Thyroid gland (tissue), 4 donors: ENCODE measurements around the gene CHRNB2. TPM values are rescaled to one million over a fixed set of nuclear protein-coding genes. Genes with fewer than 3 reads are reported as not detected.

ENCODE experiments used
- DNase-seq, 2 donors: peaks; one replicate each; pipeline ENCODE4 v3.0.0-alpha.2; 2019
- H3K27ac ChIP-seq, 3 donors: fragments of 200-600 bp; sonication (generic); 1 replicate in 2 of 3; 2 replicates in 1 of 3; pipeline ENCODE4 v1.5.1; 2016 to 2019; ENCODE audit warnings: mild to moderate bottlenecking in 1 of 3, moderate library complexity in 1 of 3
- H3K27me3 ChIP-seq: fragments of 200-600 bp; sonication (generic); one replicate; pipeline ENCODE4 v1.5.1; 2019
- H3K36me3 ChIP-seq, 2 donors: fragments of 200-600 bp; sonication (generic); one replicate each; pipeline ENCODE4 v1.5.1; 2016 to 2019
- H3K4me1 ChIP-seq, 2 donors: fragments of 200-600 bp; sonication (generic); one replicate each; pipeline ENCODE4 v1.5.1; 2017 to 2019
- H3K4me3 ChIP-seq, 3 donors: fragments of 200-600 bp; sonication (generic); replicated peaks in 1 of 3; 1 replicate in 2 of 3; 2 replicates in 1 of 3; pipeline ENCODE4 v1.5.1; 2016; ENCODE audit warnings: mild to moderate bottlenecking in 1 of 3
- H3K9me3 ChIP-seq: fragments of 200-600 bp; sonication (generic); one replicate; pipeline ENCODE4 v1.5.1; 2017
- CTCF ChIP-seq, 6 experiments: fragments of 200-600 bp in 3 of 6; fragments of 450-650 bp in 3 of 6; sonication (generic) in 3 of 6; IDR thresholded peaks; one replicate each; pipeline ENCODE4 v1.5.1; 2016 to 2019; ENCODE audit warnings: antibody characterized with exemption in 6 of 6, mild to moderate bottlenecking in 2 of 6, inconsistent platforms in 1 of 6, moderate library complexity in 1 of 6
- POLR2A ChIP-seq, 2 donors: fragments of 450-650 bp; IDR thresholded peaks; one replicate each; pipeline ENCODE4 v1.6.1; 2017; ENCODE audit warnings: antibody characterized with exemption in 2 of 2, mild to moderate bottlenecking in 2 of 2, moderate library complexity in 1 of 2
- WGBS, 2 donors: methylation state at CpG; one replicate each; pipeline ENCODE4 v1.1.5; 2017; 5-methylcytosine and 5-hydroxymethylcytosine counted together
- intact Hi-C: fragments of 100-400 bp; cut with DNase I; formaldehyde crosslinking; loops from one replicate; pipeline ENCODE4 v1.15.1; 2023
- total RNA-seq, 4 donors: library from RNA; depleted of rRNA; stranded (reverse); fragments of >200 nt; gene quantifications; one replicate each; pipeline ENCODE4 v1.2.3, GENCODE V29; 2016

Gene CHRNB2
- total RNA-seq, 4 donors from 2014 or later: 0.73 TPM; not detected in 3

DNA sequence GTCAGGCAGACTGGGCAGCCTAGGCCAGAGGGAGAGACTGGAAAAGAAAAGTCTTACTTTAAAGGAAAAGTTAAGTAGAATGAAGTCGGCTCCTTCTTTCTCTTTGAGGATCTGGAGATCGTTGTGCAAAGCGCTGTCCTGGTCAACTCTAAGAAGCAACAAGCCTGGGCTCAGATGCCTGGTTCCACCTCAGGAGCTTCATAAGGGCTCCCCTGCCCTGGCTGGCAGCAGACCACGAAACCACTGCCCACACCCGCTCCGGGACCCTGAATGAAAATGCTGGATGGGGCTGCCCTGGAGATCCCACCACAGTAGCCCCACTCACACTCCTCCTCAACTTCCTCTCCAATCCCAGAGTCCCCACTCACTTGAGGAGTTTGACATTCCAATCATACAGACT, 15.5 kb upstream of the CHRNB2 start:
- Histone ChIP-seq H3K4me1 (peaks cover 21 to 30% of the 10 kb centered on the region in 2 donors), H3K27me3 (no peaks in the 10 kb centered on the region), H3K36me3 (peaks cover 66 to 68% of the 10 kb centered on the region in 2 donors), H3K9me3 (no peaks in the 10 kb centered on the region), H3K4me3 (no peak overlapping the region), H3K27ac (peak overlapping the region in 2 of 3 donors; percentile 15 to 38)
- TF ChIP-seq POLR2A (IDR thresholded peaks at IDR 0.05) (no peak), CTCF (IDR thresholded peaks at IDR 0.05) (no peak)
- peak; percentile 57 to 62 for DNase-seq
- 38 to 48% methylated on average over 6 of the region's 6 CpGs for WGBS, 2 donors
- intact Hi-C loops: no loop called here

GRCh38 chr1:154553056-154554030, 14.2 kb upstream of the CHRNB2 start:
- Histone ChIP-seq H3K36me3 (peaks cover 66 to 68% of the 10 kb centered on the region in 2 donors), H3K27ac (no peak overlapping the region), H3K4me1 (peaks cover 28 to 36% of the 10 kb centered on the region in 2 donors), H3K27me3 (no peaks in the 10 kb centered on the region), H3K9me3 (no peaks in the 10 kb centered on the region), H3K4me3 (no peak overlapping the region)
- 73 to 82% methylated on average over 11 to 12 of the region's 12 CpGs for WGBS, 2 donors
- no peak for DNase-seq
- TF ChIP-seq POLR2A (IDR thresholded peaks at IDR 0.05) (no peak), CTCF (IDR thresholded peaks at IDR 0.05) (no peak)
- intact Hi-C loops: no loop called here

GRCh38 chr1:154556422-154556821, 11.2 kb upstream of the CHRNB2 start:
- H3K27ac ChIP-seq: peak overlapping the region in 1 of 3 donors; percentile 73
- TF ChIP-seq POLR2A (IDR thresholded peaks at IDR 0.05) (no peak), CTCF (IDR thresholded peaks at IDR 0.05) (no peak)
- DNase-seq: peak; percentile 57 to 62
- peaks cover 28 to 38% of the 10 kb centered on the region in 2 donors for H3K4me1 ChIP-seq
- peak overlapping the region in 2 of 3 donors; percentile 21 to 84 for H3K4me3 ChIP-seq
- H3K9me3 ChIP-seq: no peaks in the 10 kb centered on the region
- peaks cover 40 to 41% of the 10 kb centered on the region in 2 donors for H3K36me3 ChIP-seq
- H3K27me3 ChIP-seq: no peaks in the 10 kb centered on the region
- 14 to 22% methylated on average over 3 to 4 of the region's 4 CpGs for WGBS, 2 donors
- intact Hi-C loops: no loop called here

DNA sequence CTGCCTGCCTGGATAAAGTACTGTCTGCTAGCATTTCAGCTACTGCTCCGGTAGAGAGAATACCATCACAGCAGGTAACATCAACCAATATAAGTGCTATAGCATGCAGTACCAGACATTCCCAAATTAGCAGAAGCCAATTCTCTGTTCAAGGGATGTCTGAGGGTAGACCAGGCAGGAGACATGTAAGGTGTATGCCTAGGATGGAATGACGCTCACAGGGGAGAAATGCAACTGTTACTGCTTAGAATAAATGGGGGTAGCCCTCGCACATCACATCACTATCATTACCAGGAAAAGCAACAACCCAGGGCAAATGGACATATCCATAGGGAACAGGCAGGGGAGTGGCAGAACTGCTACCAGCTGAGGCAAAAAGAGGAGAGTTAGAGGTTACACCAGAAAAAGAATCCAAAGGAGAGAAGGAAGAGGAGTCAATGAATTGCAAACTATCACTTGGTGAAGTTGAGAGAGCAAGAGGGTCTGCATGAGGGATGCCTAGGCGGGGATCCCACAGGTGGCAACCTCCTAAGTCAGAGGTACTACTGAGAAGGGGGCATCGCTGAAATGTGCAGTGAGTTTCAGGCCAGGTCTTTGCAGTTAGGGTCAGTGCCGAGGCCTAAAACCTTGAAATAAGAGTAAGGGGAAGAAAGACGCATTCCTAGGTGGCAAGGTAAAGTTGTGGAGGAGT, 10.2 kb upstream of the CHRNB2 start:
- no peak for TF ChIP-seq CTCF (IDR thresholded peaks at IDR 0.05)
- TF ChIP-seq POLR2A (IDR thresholded peaks at IDR 0.05): no peak
- 16 to 18% methylated on average over 7 of the region's 7 CpGs for WGBS, 2 donors
- Histone ChIP-seq H3K36me3 (peaks cover 30 to 33% of the 10 kb centered on the region in 2 donors), H3K27ac (peak overlapping the region in 1 of 3 donors; percentile 73), H3K27me3 (no peaks in the 10 kb centered on the region), H3K9me3 (no peaks in the 10 kb centered on the region), H3K4me3 (peak overlapping the region; percentile 11 to 84 (median 69)), H3K4me1 (peaks cover 20 to 29% of the 10 kb centered on the region in 2 donors)
- no peak for DNase-seq
- intact Hi-C loops: no loop called here
